Right lobe of liver (tissue), 6 donors: Measurements from ENCODE around the gene SPATS2. TPM values are rescaled to one million over a fixed set of nuclear protein-coding genes. Genes with fewer than 3 reads are reported as not detected.
A peak's percentile ranks its signal among the peaks of the same experiment; 100 is the strongest.

Experiments
- ATAC-seq, 4 donors: fragments of 200-7000 bp; cut with Tn5 transposase; one replicate each; pipeline ENCODE4 v1.9.1; 2020; ENCODE audit warnings: mild to moderate bottlenecking in 4 of 4, moderate library complexity in 4 of 4
- DNase-seq, 3 donors: peaks; one replicate each; pipeline ENCODE4 v3.0.0-alpha.2; 2020
- H3K27ac ChIP-seq, 3 donors: fragments of 200-600 bp; one replicate each; pipeline ENCODE4 v1.8.0; 2022
- H3K27me3 ChIP-seq, 2 donors: fragments of 200-600 bp; one replicate each; pipeline ENCODE4 v1.8.0; 2022
- H3K36me3 ChIP-seq, 4 donors: fragments of 200-600 bp; sonication (generic) in 1 of 4; one replicate each; pipeline versions ENCODE4 v1.5.1 to v1.8.0; 2017 to 2022; ENCODE audit warnings: control low read depth in 1 of 4
- H3K4me1 ChIP-seq, 4 donors: fragments of 200-600 bp; sonication (generic) in 1 of 4; one replicate each; pipeline versions ENCODE4 v1.5.1 to v1.8.0; 2017 to 2022; ENCODE audit warnings: control low read depth in 1 of 4
- H3K4me3 ChIP-seq, 3 donors: fragments of 200-600 bp; one replicate each; pipeline ENCODE4 v1.8.0; 2022
- H3K9me3 ChIP-seq, 4 donors: fragments of 200-600 bp; sonication (generic) in 1 of 4; one replicate each; pipeline versions ENCODE4 v1.5.1 to v1.8.0; 2017 to 2022; ENCODE audit warnings: control low read depth in 1 of 4
- POLR2A ChIP-seq: fragments of 450-650 bp; IDR thresholded peaks from one replicate; pipeline ENCODE4 v1.6.1; 2017; ENCODE audit warnings: antibody characterized with exemption, mild to moderate bottlenecking
- WGBS: methylation state at CpG from one replicate; pipeline ENCODE4 v1.1.6; 2018; ENCODE audit warnings: low coverage, low lambda C conversion rate; ENCODE audit not compliant: insufficient coverage; ENCODE audit errors: missing lambda C conversion rate; 5-methylcytosine and 5-hydroxymethylcytosine counted together
- intact Hi-C, 2 donors: fragments of 100-400 bp; cut with DNase I; formaldehyde crosslinking; loops; one replicate each; pipeline versions ENCODE4 v1.11.2 to v1.14.1; 2022
- total RNA-seq, 6 experiments: library from RNA; depleted of rRNA in 2 of 6; stranded (reverse); fragments of >200 nt in 2 of 6; fragmentation: NEBNext Ultra II Directional in 3 of 6; extraction: Animal tissue kit (Norgen Biotek cat#: 25700) in 3 of 6; gene quantifications; one replicate each; pipeline versions ENCODE4 v1.1.0 to v1.2.4, GENCODE V29; 2016 to 2023
- TF ChIP-seq, protein P1 (sequence below), 4 donors: fragments of 200-600 bp in 3 of 4; fragments of 450-650 bp in 1 of 4; IDR thresholded peaks; one replicate each; pipeline versions ENCODE4 v1.5.1 to v1.8.0; 2016 to 2022; ENCODE audit warnings: antibody characterized with exemption in 4 of 4, mild to moderate bottlenecking in 2 of 4
- donor health status: DM: no; HTN: yes; CAD: no.
- donor health status: DM: no; HTN: no; CAD: no.
- donor health status: DM: no; HTN: no; CAD: no.
- donor health status: DM: no; HTN: yes; CAD: no.
- donor health status: DM: no; HTN: yes; CAD: no.

SPATS2 gene
- total RNA-seq, 6 experiments from 2014 or later: 3.2 to 6.1 (median 4.4) TPM

DNA sequence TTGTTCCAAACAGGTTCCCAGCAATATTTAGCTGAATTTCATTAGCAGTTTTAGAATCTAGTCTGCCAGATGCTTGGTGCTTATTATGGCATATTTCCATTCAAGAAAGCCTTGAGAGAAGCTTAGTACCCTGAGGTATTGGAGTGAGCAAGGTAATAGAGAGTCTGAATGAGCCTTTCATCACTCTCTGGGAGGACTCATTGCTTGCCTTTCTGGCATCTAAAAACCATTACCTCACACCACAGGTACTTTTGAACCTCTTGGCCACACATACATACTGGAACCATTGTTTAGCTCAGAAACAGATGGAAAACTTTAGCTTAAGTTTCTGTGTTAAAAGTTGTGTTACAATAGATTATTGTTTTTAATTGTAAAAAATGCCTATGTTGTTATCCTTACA is 144.1 kb downstream of the SPATS2 start:
- intact Hi-C loops: loop anchor here (10.0 kb wide), 3 partner anchors 147 to 177 kb away; partner anchors contain the start of genes C1QL4 (in 1 of the 2) and SPATS2 (in 1 of the 2)
- TF ChIP-seq, protein P1, sequence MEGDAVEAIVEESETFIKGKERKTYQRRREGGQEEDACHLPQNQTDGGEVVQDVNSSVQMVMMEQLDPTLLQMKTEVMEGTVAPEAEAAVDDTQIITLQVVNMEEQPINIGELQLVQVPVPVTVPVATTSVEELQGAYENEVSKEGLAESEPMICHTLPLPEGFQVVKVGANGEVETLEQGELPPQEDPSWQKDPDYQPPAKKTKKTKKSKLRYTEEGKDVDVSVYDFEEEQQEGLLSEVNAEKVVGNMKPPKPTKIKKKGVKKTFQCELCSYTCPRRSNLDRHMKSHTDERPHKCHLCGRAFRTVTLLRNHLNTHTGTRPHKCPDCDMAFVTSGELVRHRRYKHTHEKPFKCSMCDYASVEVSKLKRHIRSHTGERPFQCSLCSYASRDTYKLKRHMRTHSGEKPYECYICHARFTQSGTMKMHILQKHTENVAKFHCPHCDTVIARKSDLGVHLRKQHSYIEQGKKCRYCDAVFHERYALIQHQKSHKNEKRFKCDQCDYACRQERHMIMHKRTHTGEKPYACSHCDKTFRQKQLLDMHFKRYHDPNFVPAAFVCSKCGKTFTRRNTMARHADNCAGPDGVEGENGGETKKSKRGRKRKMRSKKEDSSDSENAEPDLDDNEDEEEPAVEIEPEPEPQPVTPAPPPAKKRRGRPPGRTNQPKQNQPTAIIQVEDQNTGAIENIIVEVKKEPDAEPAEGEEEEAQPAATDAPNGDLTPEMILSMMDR (IDR thresholded peaks at IDR 0.05): no peak
- TF ChIP-seq POLR2A: no peak

DNA sequence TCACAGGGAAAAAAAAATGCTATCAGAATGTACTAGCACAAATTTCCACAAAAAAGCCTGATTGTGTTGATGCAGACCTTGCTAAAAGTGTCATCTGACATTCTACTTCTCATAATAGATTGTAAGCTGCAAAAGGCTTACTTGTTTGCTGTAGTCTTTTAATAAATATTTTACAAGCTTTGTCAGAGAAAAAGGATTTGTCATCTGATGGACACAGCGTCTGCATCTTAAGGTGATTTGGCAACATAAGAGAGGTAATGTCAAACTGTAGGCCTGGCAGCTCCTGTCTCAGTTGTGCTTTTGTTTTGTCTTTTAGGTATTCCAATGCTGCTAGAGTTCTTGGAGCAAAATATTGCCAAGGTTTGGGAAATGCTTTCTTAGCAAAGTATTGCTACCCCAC is 145.3 kb downstream of the SPATS2 start:
- ATAC-seq: no peak
- intact Hi-C loops: loop anchor here (10.0 kb wide), 3 partner anchors 148 to 178 kb away; partner anchors contain the start of genes C1QL4 (in 1 of the 2) and SPATS2 (in 1 of the 2)
- H3K9me3 ChIP-seq: no peaks in the 10 kb centered on the region

More for the DNA sequence above, 144.1 kb downstream of the SPATS2 start:
- no peaks in the 10 kb centered on the region for H3K4me1 ChIP-seq
- DNase-seq: no peak
- no peaks in the 10 kb centered on the region for H3K9me3 ChIP-seq
- no peaks in the 10 kb centered on the region for H3K27me3 ChIP-seq
- no peak overlapping the region for H3K27ac ChIP-seq
- H3K4me3 ChIP-seq: no peak overlapping the region
- no peak for ATAC-seq
- H3K36me3 ChIP-seq: no peaks in the 10 kb centered on the region

DNA sequence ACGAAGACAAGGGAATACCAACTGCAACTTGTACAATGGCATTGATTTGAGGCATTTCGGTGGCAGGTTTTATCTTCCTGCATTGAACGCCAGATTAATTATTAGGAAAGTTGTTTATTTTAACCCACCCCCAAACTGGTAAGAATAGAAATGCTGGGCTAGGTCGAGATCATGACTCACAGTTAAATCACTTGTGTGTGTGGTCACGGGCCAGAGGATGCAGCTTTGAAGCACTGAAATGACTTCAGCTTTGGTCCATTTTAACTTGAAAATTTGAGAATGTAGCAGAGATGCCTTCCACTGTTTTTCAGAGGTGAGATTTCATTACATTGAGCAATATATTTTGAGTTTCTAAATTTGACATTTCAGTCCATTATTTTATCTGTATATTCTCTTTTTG is 148.0 kb downstream of the SPATS2 start:
- ATAC-seq (peak in 3 of 4 donors; percentile 19 to 90 (median 42)), DNase-seq (peak in 1 of 3 donors; percentile 34)
- H3K9me3 ChIP-seq: no peaks in the 10 kb centered on the region
- TF ChIP-seq POLR2A: no peak
- TF ChIP-seq, protein P1 (IDR thresholded peaks at IDR 0.05): no peak
- no peaks in the 10 kb centered on the region for H3K36me3 ChIP-seq
- no peak overlapping the region for H3K4me3 ChIP-seq
- H3K27me3 ChIP-seq: no peaks in the 10 kb centered on the region
- intact Hi-C loops: loop anchor here (10.0 kb wide), 3 partner anchors 150 to 180 kb away; partner anchors contain the start of genes C1QL4 (in 1 of the 2) and SPATS2 (in 1 of the 2)
- no peaks in the 10 kb centered on the region for H3K4me1 ChIP-seq
- H3K27ac ChIP-seq: no peak overlapping the region
- 29% methylated on average over 5 of the region's 5 CpGs for WGBS

More for the DNA sequence above, 145.3 kb downstream of the SPATS2 start:
- H3K27ac ChIP-seq: no peak overlapping the region
- H3K4me1 ChIP-seq: no peaks in the 10 kb centered on the region
- no peak overlapping the region for H3K4me3 ChIP-seq
- DNase-seq: no peak
- TF ChIP-seq, protein P1 (IDR thresholded peaks at IDR 0.05): no peak
- no peak for TF ChIP-seq POLR2A
- 92% methylated on average over 1 of the region's 1 CpG for WGBS
- H3K36me3 ChIP-seq: no peaks in the 10 kb centered on the region
- H3K27me3 ChIP-seq: no peaks in the 10 kb centered on the region

DNA sequence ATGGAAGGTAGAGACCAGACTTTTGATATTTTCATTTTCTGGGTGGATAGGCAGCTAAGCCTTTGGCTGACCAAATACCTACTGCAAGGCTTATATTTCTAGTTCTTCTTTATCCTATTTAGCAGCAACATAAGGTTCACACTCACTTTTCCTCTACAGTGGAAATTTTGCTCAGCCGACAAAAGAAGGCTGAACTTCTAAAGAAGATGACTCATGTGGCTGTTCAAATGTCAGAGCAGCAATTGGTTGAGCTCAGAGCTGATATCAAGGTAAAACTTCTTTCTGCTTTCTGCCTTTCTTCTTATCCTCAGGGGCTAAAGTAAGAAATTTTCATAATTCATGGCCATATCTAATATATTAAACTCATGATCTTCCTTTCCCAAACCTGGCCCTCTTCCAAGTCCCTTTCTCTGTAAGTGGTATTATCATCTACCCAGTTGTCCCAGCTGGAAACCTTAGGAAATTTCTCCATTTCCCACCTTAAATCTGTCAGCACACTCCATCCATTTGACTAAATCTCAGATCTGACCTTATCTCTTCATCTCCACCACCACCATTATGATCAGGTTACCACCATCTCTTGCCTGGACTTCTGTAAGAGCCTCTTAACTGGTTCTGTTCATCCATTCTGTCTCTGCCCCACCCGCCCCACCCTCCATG is 151.8 kb downstream of the SPATS2 start:
- intact Hi-C loops: loop anchor here (10.0 kb wide), 3 partner anchors 154 to 184 kb away; partner anchors contain the start of genes C1QL4 (in 1 of the 2) and SPATS2 (in 1 of the 2)
- DNase-seq: no peak
- no peak overlapping the region for H3K27ac ChIP-seq
- no peaks in the 10 kb centered on the region for H3K9me3 ChIP-seq
- TF ChIP-seq, protein P1 (IDR thresholded peaks at IDR 0.05): no peak
- TF ChIP-seq POLR2A: no peak
- no peaks in the 10 kb centered on the region for H3K27me3 ChIP-seq
- ATAC-seq: no peak
- 92% methylated on average over 2 of the region's 2 CpGs for WGBS
- no peaks in the 10 kb centered on the region for H3K4me1 ChIP-seq
- no peak overlapping the region for H3K4me3 ChIP-seq
- no peaks in the 10 kb centered on the region for H3K36me3 ChIP-seq
